Neutrophil (primary cell): ENCODE measurements around the gene CBFB.

ENCODE experiments used
- H3K27ac ChIP-seq: fragments of 200-600 bp; sonication (generic); 2 replicates; pipeline ENCODE4 v1.5.1; 2016; ENCODE audit warnings: mild to moderate bottlenecking, moderate library complexity
- H3K27me3 ChIP-seq: fragments of 200-600 bp; sonication (generic); 2 replicates; pipeline ENCODE4 v1.6.0; 2016; ENCODE audit warnings: mild to moderate bottlenecking
- H3K36me3 ChIP-seq: fragments of 200-600 bp; sonication (generic); 2 replicates; pipeline ENCODE4 v1.5.1; 2017
- H3K4me1 ChIP-seq, 2 experiments: fragments of 200-600 bp in 1 of 2; sonication (generic) in 1 of 2; 1 replicate in 1 of 2; 2 replicates in 1 of 2; pipeline versions ENCODE4 v1.5.1 to v1.6.1; 2013 to 2016; ENCODE audit warnings: low read depth in 1 of 2, low read length in 1 of 2, mild to moderate bottlenecking in 1 of 2, moderate library complexity in 1 of 2; ENCODE audit not compliant: control insufficient read depth in 1 of 2, insufficient read depth in 1 of 2
- H3K4me3 ChIP-seq, 2 experiments: fragments of 200-600 bp in 1 of 2; sonication (generic) in 1 of 2; 1 replicate in 1 of 2; 2 replicates in 1 of 2; pipeline ENCODE4 v1.5.1; 2013 to 2016; ENCODE audit warnings: low read depth in 1 of 2, low read length in 1 of 2, mild to moderate bottlenecking in 1 of 2, moderate library complexity in 1 of 2
- H3K9me3 ChIP-seq: fragments of 200-600 bp; sonication (generic); 2 replicates; pipeline ENCODE4 v1.5.1; 2016
- TF ChIP-seq, protein P1 (sequence below): fragments of 200-600 bp; sonication (generic); IDR thresholded peaks from 2 replicates; pipeline ENCODE4 v1.5.1; 2016; ENCODE audit warnings: antibody characterized with exemption

The CBFB gene

DNA sequence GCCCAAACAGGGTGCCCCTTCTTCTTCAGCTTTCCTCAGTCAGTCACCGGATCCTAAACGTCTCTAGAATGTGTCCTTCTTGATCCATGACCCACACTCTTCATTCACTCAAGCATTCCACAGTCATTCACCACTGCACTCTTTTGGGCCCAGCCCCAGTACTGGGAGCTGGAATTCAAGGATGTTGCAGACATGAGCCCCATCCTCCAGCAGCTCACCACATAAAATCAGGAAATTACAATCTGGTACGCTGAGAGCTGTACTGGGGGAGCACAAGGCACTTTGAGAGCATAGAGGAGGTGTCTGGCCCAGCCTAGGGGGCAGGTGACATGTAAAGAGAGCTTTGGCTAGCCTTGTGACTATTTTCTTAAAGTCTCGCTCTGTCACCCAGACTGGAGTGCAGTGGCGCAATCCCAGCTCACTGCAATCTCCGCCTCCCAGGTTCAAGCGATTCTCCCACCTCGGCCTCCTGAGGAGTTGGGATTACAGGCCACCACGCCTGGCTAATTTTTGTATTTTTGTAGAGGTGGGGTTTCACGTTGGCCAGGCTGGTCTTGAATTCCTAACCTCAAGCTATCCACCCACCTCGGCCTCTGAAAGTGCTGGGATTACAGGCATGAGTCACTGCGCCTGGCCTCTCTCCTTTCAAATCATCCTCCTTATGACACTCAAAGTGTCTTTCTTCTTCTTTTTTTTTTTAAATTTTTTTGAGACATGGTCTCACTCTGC is 21.9 kb upstream of the CBFB start:
- TF ChIP-seq, protein P1, sequence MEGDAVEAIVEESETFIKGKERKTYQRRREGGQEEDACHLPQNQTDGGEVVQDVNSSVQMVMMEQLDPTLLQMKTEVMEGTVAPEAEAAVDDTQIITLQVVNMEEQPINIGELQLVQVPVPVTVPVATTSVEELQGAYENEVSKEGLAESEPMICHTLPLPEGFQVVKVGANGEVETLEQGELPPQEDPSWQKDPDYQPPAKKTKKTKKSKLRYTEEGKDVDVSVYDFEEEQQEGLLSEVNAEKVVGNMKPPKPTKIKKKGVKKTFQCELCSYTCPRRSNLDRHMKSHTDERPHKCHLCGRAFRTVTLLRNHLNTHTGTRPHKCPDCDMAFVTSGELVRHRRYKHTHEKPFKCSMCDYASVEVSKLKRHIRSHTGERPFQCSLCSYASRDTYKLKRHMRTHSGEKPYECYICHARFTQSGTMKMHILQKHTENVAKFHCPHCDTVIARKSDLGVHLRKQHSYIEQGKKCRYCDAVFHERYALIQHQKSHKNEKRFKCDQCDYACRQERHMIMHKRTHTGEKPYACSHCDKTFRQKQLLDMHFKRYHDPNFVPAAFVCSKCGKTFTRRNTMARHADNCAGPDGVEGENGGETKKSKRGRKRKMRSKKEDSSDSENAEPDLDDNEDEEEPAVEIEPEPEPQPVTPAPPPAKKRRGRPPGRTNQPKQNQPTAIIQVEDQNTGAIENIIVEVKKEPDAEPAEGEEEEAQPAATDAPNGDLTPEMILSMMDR, result no peak
- Histone ChIP-seq H3K27me3 (peaks cover 23% of the 10 kb centered on the region), H3K9me3 (no peaks in the 10 kb centered on the region), H3K36me3 (no peaks in the 10 kb centered on the region), H3K4me1 (no peaks in the 10 kb centered on the region), H3K27ac (no peak overlapping the region), H3K4me3 (no peak overlapping the region)

DNA sequence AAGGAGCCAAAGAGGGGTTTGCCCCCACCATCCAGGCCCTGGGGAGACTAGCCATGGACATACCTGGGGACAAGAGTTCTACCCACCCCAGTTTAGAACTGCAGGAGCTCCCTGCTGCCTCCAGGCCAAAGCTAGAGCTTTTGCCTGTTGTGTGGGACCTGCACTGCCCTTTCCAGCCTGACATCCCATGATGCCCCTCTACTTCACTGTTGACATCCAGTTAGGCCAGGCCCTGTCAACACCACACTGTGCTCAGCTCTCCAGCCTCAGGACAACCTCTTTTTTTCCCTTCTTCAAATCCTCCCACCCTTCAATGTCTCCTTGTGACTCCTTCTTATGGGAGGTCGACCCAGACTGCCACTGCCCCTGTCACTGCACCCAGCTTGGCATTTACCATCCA is 19.8 kb upstream of the CBFB start:
- TF ChIP-seq, protein P1, result no peak
- H3K4me1 ChIP-seq, result peaks cover 6 to 8% of the 10 kb centered on the region in 2 experiments
- peaks cover 31% of the 10 kb centered on the region for H3K27me3 ChIP-seq
- no peak overlapping the region for H3K27ac ChIP-seq
- H3K9me3 ChIP-seq, result no peaks in the 10 kb centered on the region
- no peaks in the 10 kb centered on the region for H3K36me3 ChIP-seq
- H3K4me3 ChIP-seq, result no peak overlapping the region

DNA sequence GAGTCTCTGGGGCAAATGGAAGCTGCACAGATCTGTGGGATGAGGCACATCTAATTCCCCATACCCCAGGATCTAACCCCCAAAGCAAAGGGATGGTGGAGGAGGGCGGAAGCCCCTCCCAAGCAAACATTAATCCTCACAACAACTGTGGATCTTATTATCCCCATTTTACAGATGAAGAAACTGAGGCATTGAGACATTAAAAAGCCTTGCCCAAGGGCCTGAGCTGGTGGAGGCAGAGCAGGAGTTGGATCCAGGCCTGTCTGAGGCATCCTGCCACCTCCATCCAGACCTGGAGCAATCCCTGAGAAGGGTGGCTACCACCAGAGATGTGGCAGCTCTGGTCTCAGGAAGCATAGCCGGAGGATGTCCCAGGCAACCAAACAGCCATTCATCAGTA is 17.7 kb upstream of the CBFB start:
- H3K9me3 ChIP-seq, result no peaks in the 10 kb centered on the region
- no peaks in the 10 kb centered on the region for H3K36me3 ChIP-seq
- H3K4me3 ChIP-seq, result no peak overlapping the region
- TF ChIP-seq, protein P1, result no peak
- H3K27ac ChIP-seq, result no peak overlapping the region
- peaks cover 52% of the 10 kb centered on the region for H3K27me3 ChIP-seq
- peaks cover 10 to 11% of the 10 kb centered on the region in 2 experiments for H3K4me1 ChIP-seq

DNA sequence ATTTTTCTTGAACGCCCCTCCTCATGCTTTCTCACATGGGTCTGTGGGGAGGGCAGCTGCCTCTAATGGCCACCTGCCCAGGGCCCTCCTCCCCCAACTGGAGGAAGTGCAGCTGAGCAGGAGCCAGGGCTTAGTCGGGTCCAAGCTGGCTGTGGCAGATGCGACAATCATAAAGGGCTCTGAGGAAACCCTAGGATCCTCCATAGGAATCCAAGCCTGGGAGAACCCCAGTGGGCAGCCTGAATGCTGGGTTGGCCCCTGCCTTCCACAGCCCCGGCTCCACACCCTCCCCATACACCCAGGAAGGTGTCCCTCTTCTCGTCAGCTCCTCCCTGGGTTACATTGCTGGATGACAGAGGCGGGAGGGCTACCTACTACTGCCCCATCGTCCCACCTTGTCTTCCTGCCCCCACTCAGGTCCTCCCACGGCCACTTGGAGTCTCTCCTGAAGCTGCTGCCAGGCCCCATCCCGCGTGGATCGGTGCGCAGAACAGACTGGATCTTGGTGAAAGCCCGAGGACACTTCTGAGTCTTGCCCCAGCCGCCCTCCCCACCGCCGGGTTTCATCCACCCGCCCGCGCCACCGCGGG is 15.6 kb upstream of the CBFB start:
- Histone ChIP-seq H3K27ac (no peak overlapping the region), H3K4me3 (peak overlapping the region in 1 of 2 experiments; percentile 43), H3K9me3 (no peaks in the 10 kb centered on the region), H3K27me3 (peaks cover 61% of the 10 kb centered on the region), H3K4me1 (peaks cover 10 to 11% of the 10 kb centered on the region in 2 experiments), H3K36me3 (no peaks in the 10 kb centered on the region)
- TF ChIP-seq, protein P1, result no peak

DNA sequence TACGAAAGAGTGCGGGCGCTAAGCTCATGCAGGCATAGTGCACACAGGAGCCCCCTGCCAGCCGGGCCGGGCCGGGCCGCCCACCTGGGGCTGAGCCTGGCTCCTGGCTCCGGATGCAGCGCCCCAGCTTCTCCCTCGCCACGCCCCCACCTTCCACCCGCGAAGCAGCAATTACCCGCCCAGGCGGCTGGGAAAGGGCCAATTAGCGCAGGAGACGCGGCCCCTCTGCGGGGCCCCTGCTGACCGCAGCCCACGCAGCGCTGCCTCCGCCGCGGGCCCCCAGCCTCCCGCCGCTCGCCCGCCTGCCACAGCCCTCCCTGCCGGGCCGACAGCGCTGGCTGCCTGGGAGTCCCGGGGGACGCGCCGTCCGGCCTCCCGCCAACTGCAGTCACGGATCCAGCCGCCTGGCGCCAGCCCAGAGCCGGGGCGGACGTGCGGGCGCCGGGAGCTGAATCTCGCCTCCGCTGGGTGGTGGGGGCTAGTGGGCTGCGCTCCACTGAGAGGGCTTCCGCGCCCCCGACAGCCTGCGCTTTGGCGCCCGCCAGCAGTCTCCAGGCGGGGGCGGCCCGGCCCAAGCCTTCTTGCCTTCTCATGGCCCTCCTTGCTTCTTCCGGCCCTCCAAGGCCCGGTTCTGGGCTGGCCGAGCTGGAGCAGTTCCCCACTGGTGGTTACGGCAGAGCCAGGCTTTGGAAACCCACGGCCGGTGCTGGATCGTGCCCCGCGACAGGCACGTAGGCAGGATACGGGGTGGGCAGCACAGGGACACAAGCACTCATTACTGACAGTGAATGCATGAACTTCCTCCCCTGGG is 14.9 kb upstream of the CBFB start:
- H3K36me3 ChIP-seq, result no peaks in the 10 kb centered on the region
- no peaks in the 10 kb centered on the region for H3K9me3 ChIP-seq
- peak overlapping the region; percentile 8 to 43 for H3K4me3 ChIP-seq
- peaks cover 61% of the 10 kb centered on the region for H3K27me3 ChIP-seq
- H3K27ac ChIP-seq, result no peak overlapping the region
- TF ChIP-seq, protein P1, result no peak
- H3K4me1 ChIP-seq, result peaks cover 10 to 11% of the 10 kb centered on the region in 2 experiments
